Colon (tissue), 2 donors: Measurements from ENCODE around the gene CERS6.

Experiments
- FAIRE-seq: peaks from 2 replicates; lab custom pipeline; 2012; peaks lifted over from hg19 to GRCh38; lab: Jason Lieb, UNC
- donor health status: control.
- donor health status: control.

Gene CERS6

DNA sequence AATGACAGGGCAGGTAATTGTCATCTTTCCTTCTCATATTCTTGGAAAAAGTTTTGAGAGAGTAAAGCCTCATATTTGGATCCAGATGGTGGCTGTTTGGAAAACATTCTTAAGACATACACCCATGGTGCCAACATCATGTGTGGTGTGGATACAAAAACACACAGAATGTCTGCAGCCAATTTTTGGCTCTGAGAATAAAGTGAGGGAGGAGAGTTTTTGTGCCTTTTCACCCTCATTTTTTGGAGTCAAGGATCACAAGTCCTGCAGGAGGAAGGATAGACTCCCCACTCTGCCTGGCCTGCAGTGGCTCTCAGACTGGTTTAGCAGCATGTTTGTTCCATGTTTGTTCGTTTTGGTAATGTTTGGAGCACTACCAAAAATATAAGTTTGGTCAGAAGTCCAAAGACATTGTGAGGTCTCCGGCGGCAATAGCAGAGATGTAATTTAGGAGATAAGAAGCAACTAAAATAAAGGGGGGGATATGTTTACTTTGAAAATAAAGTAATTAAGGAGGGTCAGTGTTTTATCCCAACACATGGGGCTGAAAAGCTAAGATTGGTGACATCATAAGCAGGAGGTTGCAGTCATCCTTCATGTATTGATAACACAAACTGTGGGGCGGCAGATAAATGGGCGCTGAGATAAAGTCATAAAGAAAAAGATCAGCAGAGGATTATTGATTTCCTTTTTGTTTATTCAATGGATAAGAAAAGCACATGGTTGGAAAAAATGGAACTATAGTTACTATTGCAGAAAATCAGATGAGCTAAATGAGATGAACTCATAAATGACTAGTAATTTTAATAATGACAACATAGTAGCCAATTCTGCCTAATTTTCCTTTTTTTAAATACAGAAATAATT is 347.0 kb downstream of the CERS6 start:
- FAIRE-seq: no peak

DNA sequence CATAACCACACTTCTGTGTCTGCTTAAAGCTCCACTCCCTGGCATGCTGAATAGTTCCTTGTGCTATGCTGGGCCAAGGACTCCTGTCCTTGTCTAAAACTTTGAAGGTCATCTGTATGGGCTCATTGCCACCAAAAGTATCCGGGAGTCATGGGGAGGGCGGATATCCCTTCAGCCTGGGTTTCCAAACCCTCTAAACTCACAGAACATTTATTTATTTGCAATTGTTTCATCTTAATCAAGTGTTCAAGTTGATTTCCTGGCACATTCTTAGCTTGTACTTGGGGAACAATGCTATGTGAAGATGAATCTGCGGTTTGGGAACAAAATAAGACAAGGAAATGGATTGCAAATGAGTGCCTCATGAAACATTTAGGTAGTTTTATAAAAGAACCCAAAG is 348.1 kb downstream of the CERS6 start:
- no peak for FAIRE-seq

DNA sequence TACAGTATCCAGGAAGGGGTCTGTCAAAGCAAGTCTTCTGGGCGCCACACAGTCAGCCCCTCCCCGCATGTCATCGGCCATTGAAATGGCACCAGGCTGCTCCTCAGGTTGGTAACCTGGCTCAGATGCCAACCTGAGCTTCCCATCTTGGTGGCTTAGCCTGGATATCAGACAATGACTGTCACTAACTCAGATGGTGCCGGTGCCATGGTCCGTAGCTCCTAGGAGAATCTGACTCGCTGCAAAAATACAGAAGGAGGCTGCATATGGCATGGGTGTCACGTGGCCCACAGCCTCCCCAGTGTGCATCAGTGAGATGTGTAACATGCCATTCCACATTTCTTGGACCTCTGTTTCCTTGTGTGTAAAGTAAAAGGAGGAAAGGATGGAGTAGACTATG is 349.5 kb downstream of the CERS6 start:
- FAIRE-seq: no peak

DNA sequence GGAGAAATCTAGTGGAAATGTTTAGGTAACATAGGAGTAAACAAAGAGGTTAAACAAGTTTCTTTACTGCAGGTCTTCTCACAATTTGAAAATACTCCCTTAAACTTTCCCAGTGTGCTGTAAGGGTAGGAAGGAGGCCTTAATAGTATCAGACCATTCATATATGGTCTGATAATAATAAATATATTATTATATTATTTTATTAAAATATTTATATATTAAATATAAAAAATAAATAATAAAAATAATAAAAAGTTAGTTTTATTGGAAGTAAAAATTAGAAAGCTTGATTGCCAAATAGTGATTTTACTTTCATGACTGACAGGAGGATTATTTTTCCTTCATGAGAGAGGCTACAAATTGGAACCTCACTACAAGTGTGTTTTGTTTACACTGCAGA is 353.5 kb downstream of the CERS6 start:
- peak; percentile 36 for FAIRE-seq

DNA sequence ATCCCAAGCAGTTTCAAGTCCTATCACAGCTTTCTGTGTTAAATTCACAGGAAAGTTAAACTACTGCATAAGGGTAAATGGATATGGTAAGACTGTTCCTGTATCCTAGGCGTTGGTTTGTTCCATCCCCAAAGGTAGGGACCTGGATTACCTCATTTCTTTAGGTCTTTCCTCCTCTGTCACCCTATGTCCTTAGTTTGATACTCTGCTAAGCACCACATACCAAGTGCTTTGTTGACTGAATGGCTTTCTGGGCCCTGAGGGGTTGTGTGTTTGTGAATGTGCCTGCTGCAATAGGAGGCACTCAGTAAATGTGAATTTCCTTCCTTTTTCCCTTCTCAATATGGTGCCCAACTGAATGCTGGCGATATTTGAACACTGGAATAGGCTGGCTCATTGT is 354.2 kb downstream of the CERS6 start:
- no peak for FAIRE-seq

DNA sequence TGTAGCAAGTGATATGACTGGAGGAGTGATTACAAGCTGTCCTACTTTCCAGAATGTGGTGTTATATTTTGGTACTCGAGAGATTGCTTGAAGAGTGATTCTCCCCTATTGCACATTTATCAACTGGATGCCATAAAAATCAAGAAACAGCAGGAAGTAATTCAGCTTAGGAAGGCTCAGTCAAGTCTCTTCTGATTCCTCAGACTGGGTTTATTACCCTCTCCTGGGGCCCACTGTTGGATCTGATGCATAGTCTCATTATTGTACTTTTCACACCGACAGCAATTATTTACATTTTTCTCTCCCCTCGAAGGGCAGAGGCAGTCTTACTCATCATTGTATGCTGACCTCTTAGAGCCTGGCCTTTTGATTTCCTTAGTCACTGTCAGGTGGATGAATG is 355.6 kb downstream of the CERS6 start:
- no peak for FAIRE-seq

DNA sequence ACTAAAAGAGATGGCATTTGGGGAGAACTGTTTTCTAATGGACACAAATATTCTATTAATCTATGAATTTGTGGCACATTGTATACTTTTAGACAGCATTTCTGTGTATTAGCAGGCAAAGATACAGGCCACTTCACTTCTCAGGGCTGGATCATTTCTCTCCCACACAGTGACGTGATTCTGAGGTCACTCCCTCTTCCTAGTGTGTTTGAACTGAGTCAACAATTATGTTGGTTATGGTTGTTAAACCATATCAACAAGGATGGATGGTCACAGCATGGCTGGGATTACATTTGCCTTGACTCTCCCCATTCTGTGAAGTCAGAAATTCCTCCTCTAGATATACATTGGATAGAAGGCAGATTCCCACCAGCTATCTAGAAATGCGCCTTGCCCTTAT is 358.0 kb downstream of the CERS6 start:
- no peak for FAIRE-seq

DNA sequence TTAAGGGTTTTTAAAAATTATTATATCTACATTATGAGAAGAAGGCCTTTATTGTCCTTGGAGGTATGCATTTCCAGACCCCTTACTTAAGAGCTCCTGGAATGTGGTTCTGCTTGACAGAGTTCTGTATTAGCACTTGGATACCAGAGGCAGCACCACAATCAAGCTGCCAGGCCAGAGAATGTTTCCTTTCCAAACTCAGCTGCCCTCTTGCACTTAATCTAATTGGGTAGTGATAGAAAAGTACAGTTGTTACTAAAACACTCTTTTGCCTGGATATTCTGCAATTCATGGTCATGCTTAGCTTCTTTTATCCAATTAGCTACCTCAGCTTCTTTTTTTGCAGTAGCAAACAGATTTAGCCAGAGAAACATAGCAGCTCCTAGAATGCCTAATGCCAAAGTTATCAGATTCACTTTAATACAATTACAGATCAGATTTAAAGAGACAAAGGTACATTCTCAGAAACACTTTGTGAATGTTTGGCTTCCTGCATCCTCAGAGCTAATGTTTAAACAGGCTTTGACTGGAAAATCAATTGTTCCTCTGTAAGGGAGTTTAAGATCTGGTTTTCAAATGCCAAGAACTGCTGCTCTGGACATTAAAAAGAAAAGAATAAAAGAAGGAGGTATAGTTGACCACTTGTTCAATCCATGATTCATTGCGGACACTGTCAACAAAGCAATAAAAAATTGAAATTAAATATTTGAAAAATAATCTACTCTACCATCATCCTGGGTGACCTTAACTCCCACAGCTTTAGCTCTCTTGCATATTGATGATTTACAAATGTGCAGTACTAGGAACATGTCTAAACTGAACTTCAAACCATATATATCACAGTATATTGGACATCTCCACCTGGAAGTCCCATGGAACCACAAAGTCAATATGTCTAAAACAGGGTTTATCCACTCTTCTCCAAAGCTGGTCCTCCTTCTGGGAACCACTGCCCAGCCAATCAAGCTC is 359.2 kb downstream of the CERS6 start:
- FAIRE-seq: no peak

DNA sequence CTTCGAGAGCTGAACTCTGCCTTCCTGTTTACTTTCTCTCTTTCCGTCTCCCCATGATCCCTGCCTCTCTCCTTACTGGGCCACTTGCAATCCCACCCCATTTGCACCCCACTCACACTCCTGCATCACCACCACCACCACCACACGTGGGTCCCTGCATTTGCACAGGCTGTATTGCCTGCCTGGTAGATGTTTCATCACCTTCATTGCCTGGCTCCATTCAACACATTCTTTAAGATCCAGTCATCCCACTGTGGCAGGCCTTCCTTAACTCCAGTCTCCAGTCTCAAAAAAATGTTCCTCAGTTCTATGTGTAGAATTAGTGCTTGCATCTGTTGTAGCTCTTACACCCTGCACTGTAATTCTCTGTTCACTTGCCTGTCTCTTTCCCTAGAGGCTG is 360.3 kb downstream of the CERS6 start:
- FAIRE-seq: no peak

DNA sequence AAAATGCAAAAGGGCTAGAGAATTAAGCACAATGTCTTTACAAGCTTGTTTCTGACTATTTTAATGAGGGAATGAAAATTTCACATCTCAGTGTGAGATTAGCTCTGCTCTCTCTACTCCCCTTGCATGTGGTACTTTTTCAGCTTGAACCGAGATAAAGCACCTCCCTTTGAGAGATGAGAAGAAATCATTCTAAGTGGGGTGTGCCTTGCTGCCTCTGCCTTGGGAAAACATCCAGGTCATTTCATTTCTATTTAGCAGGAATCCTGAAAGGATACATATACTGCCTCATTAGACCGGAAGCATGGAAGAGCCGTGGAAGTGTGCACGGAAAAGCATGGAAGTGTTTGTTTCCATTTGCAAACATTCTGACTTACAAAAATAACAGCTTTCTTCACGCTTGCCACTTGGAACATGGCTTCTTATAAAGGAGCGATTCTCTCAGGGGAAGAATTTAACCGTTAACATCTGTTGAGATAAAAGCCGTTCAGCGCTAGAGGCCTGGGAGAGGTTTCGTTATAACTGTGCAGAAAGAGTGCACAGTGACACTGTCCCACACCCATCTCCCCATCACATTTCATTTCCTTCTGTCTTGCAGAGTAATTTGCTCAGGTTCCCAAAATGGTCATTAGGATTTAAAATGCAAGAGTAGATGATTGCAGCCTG is 363.1 kb downstream of the CERS6 start:
- no peak for FAIRE-seq

DNA sequence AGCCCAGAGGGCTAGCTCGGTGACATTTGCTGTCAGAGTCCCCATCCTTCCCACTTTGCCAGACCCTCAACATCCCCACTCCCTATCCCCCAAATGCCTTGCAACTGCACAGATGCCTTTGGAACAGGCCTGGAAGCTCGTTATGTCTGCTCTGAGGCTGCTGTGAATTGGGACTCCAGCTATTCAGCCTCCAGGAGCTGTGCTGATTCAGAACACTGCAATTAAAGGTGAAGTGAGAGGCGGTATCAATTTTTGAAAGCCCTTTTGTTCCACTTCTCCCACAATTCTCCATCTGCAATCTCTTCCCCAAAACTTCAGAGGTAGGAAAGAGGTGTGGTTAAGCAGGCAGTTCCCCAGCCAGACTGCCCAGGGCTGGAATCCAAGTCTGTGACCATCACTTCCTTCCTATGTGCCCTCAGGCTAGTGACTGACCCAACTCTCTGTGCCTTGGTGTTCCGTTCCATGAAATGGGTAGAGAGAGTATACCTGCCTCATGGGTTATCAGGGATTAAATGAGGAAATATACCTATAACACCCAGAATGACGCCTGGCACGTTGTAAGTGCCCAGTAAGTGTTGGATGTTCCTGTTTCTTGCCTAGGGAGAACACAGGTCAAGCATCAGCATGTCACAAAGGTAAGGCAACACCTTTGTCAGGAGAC is 363.9 kb downstream of the CERS6 start:
- no peak for FAIRE-seq

DNA sequence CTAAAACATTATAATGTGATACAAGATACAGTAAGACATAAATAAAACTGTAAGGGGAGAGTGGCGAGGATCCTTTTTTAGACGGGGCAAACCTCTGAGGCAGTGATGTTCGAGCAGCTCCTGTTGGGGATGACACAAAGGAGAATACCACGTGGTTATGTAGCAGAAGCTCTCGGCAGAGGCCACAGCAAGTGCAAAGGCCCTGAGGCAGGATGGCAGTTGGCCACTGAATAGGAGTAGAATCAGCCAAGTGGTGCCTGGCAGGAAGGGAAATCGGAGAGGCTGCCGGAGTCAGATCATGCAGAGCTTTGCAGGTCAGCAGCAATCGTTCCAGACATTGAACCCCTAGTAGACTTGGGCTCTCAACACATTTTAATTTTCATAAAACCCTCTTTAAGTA is 365.5 kb downstream of the CERS6 start:
- FAIRE-seq: no peak

DNA sequence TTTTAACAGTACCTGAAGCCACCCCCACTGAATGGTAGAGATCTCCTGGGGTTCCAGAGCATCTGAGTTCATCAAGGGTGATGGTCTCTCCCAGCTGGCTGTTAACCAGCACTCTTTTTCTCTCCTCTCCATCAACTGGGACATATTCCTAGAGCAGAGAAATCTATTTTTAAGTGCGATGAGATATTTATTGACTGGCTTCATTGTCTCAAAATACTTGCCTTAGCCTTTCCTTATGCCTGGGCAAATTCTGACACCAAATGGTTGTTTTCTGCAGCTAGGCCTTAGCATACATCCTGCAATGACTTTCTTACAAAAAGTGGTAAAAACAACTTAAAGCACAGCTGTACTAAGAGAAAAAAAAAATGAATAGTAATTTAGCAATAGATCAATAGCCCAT is 365.9 kb downstream of the CERS6 start:
- no peak for FAIRE-seq
